A549 treated with CORT108297 at 1 μM for 4 hours (cell line): ENCODE measurements around the gene PRPSAP2. TPM values are rescaled to one million over a fixed set of nuclear protein-coding genes. Genes with fewer than 3 reads are reported as not detected.

Experiments used
- total RNA-seq: library from RNA; stranded (reverse); fragments of 200-300 nt; extraction: Qiagen RNA extraction; gene quantifications from 5 replicates; pipeline ENCODE4 v1.2.3, GENCODE V29; 2022

Gene PRPSAP2, protein sequence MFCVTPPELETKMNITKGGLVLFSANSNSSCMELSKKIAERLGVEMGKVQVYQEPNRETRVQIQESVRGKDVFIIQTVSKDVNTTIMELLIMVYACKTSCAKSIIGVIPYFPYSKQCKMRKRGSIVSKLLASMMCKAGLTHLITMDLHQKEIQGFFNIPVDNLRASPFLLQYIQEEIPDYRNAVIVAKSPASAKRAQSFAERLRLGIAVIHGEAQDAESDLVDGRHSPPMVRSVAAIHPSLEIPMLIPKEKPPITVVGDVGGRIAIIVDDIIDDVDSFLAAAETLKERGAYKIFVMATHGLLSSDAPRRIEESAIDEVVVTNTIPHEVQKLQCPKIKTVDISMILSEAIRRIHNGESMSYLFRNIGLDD
- 42.4 to 48.3 TPM (median 44.1 TPM) in 5 replicates for total RNA-seq

DNA sequence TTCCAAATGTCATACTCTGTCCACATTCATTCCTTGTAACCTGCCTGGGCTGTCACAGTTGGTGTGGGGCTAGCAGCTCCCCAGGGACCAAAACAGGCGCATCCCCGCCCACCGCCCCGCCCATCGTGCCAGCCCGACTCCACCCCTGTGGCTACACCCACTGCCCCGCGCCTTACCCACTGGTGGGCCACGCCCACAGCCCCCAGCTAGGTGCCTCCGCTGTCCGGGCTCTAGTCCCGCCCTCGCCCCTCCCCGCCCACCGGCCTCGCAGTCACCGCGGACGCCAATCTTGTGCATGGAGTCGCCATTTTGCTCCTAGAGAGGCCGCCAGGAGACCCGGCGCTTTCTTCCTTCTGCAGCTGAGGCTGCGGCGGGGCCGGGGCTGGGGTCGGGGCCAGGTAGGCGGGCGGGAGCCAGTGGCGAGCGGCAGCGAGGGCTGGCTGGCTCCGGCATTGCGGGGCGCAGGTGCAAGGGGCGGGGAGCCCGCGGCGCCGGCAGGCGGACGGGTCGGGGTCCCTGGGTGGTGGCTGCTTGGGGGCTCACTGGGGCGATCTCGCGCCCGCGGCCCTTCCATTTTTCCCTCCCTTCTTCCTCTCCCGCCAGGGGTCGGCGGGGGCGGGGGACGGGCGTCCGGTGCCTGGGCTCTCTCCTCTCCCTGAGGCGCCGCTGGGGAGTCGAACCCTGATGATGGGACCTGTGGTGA lies at the start of gene PRPSAP2:
PRPSAP2 (plus strand) TSS at position 268 of the 703 bp plus-strand sequence. CDS start 7,703 bp downstream, outside the sequence.

DNA sequence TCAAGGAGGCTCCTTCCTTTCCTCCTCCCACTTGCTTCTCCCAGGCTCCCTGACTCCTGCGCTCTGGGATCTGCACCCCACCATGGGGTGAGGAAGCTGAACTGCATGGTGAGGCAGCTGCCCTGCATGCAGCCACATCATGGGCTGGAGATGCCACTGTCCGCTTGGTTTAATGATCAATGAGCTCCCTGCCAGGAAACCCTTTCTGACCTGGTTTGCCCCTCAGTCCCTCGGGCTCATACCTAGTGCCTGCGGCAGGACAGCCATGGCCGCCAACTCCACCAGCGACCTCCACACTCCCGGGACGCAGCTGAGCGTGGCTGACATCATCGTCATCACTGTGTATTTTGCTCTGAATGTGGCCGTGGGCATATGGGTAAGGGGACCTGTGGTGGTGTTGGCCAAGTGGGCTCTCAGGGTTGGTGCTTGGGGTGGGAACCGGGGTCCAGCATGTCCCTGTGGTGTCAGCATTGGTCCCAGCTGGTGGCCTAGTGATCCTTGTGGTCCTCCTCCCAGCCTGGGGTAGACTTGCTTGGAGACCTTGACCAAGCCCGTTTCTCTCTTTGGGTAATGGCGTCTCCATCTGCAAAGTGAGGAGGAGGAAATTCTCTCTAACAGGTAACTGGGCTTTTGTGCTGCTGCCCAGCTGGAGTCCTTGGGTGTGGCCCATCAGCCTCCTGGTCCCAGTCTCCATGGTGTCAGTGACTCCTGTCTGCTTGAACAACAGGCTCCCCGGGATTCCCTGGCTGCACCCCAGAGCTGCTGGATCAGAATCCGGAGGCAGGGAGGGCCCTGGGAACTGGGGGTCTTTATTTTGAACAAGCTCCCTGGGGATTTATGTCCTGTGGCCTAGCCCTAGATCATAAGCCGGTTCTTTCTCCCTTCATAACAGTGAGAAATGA lies 94.3 kb downstream of the PRPSAP2 start, which contains the start of gene SLC5A10:
SLC5A10 (plus strand) TSS at position 225 of the 902 bp plus-strand sequence; CDS start at position 266, 41 bp downstream.

Other genes starting within 250 kb of the PRPSAP2 start
- gene TBC1D28, start 213.7 kb upstream of the PRPSAP2 start, total RNA-seq: not detected in 5 replicates
- 3.0 to 4.9 TPM (median 4.4 TPM) in 5 replicates for gene FOXO3B, start 175.8 kb upstream of the PRPSAP2 start, total RNA-seq
- gene FBXW10, start 114.1 kb upstream of the PRPSAP2 start, total RNA-seq: 0.92 to 1.7 TPM (median 1.3 TPM) in 5 replicates
- gene TVP23B, start 76.9 kb upstream of the PRPSAP2 start, total RNA-seq: 62.8 to 89.7 TPM (median 68.5 TPM) in 5 replicates
- gene SLC5A10, start 94.0 kb downstream of the PRPSAP2 start, total RNA-seq: 0.12 to 0.38 TPM (median 0.20 TPM) in 5 replicates
- 28.3 to 37.8 TPM (median 37.1 TPM) in 5 replicates for gene FAM83G, start 146.6 kb downstream of the PRPSAP2 start, total RNA-seq
- gene GRAP, start 188.8 kb downstream of the PRPSAP2 start, total RNA-seq: 0.14 to 0.29 TPM (median 0.21 TPM) in 5 replicates